Natural killer cell (primary cell): ENCODE data around the gene TBC1D22A. TPM values are rescaled to one million over a fixed set of nuclear protein-coding genes. Genes with fewer than 3 reads are reported as not detected.

Source experiments
- ATAC-seq, 3 donors: fragments of 150-1000 bp in 2 of 3; fragments of 200-7000 bp in 1 of 3; cut with Tn5 transposase; 1 replicate in 1 of 3; 2 replicates in 2 of 3; pipeline ENCODE4 v1.10.0; 2021; ENCODE audit warnings: mild to moderate bottlenecking in 2 of 3, moderate library complexity in 2 of 3
- DNase-seq, 2 donors: peaks; one replicate each; pipeline versions ENCODE4 v3.0.0 to v3.0.0-alpha.2; 2013 to 2021; ENCODE audit warnings: mixed read lengths in 1 of 2
- H3K27ac ChIP-seq: one replicate; pipeline ENCODE4 v1.5.1; 2013; ENCODE audit warnings: mild to moderate bottlenecking, low read length
- H3K27me3 ChIP-seq: one replicate; pipeline ENCODE4 v1.6.1; 2013; ENCODE audit warnings: low read length; ENCODE audit not compliant: control insufficient read depth, insufficient read depth
- H3K36me3 ChIP-seq: one replicate; pipeline ENCODE4 v1.6.1; 2013; ENCODE audit warnings: low read length; ENCODE audit not compliant: control insufficient read depth, insufficient read depth
- H3K4me1 ChIP-seq: one replicate; pipeline ENCODE4 v1.6.1; 2013; ENCODE audit warnings: low read length; ENCODE audit not compliant: control insufficient read depth, insufficient read depth
- H3K4me3 ChIP-seq: one replicate; pipeline ENCODE4 v1.5.1; 2013; ENCODE audit warnings: low read length
- H3K9me3 ChIP-seq: one replicate; pipeline ENCODE4 v1.6.1; 2013; ENCODE audit warnings: low read length; ENCODE audit not compliant: control insufficient read depth, insufficient read depth
- H3K27ac Mint-ChIP-seq, 2 donors: one replicate each; pipeline ENCODE4 v1.8.0; 2022; ENCODE audit warnings: mild to moderate bottlenecking in 2 of 2, mixed read lengths in 2 of 2, moderate library complexity in 1 of 2
- H3K27me3 Mint-ChIP-seq, 2 donors: one replicate each; pipeline ENCODE4 v1.8.0; 2022; ENCODE audit warnings: low read depth in 2 of 2, mixed read lengths in 2 of 2
- H3K36me3 Mint-ChIP-seq: one replicate; pipeline ENCODE4 v1.8.0; 2022; ENCODE audit warnings: mixed read lengths
- H3K4me1 Mint-ChIP-seq, 2 donors: one replicate each; pipeline ENCODE4 v1.8.0; 2022; ENCODE audit warnings: mixed read lengths in 2 of 2
- H3K4me3 Mint-ChIP-seq: one replicate; pipeline ENCODE4 v1.8.0; 2022; ENCODE audit warnings: mild to moderate bottlenecking, moderate library complexity, mixed read lengths
- H3K9me3 Mint-ChIP-seq, 2 donors: one replicate each; pipeline ENCODE4 v1.8.0; 2022; ENCODE audit warnings: mixed read lengths in 2 of 2
- WGBS: methylation state at CpG from one replicate; pipeline ENCODE4 v1.1.7; 2013; ENCODE audit warnings: missing lambda C conversion rate; ENCODE audit not compliant: insufficient coverage; 5-methylcytosine and 5-hydroxymethylcytosine counted together
- intact Hi-C: fragments of 100-400 bp; cut with micrococcal nuclease; formaldehyde crosslinking; loops from one replicate; pipeline ENCODE4 v1.14.2; 2022
- total RNA-seq, 4 donors: library from RNA; stranded (reverse); fragments of 120-200 nt in 1 of 4; gene quantifications; one replicate each; pipeline versions ENCODE4 v1.2.3 to v1.2.4, GENCODE V29; 2013 to 2022
- TF ChIP-seq, protein P1 (sequence below): fragments of 200-600 bp; IDR thresholded peaks from one replicate; pipeline ENCODE4 v1.8.0; 2022; ENCODE audit warnings: antibody characterized with exemption

Gene TBC1D22A
- total RNA-seq, 3 donors from 2014 or later (not counting 1 experiment from before 2014, with no cell fraction given) = 47.4 to 53.7 (median 53.2) TPM

GRCh38 chr22:47163481-47163855, 401.0 kb downstream of the TBC1D22A start:
- no peak for DNase-seq
- Mint-ChIP-seq H3K27me3 (no peaks in the 10 kb centered on the region), H3K36me3 (no peaks in the 10 kb centered on the region)

GRCh38 chr22:47163856-47164513, 401.5 kb downstream of the TBC1D22A start:
- H3K9me3 ChIP-seq = no peaks in the 10 kb centered on the region
- intact Hi-C loops = no loop called here
- peaks cover 3% of the 10 kb centered on the region for H3K36me3 ChIP-seq
- no peak for DNase-seq
- H3K36me3 Mint-ChIP-seq = no peaks in the 10 kb centered on the region
- peaks cover 6 to 10% of the 10 kb centered on the region in 2 donors for H3K4me1 Mint-ChIP-seq
- no peaks in the 10 kb centered on the region for H3K27me3 ChIP-seq
- no peak overlapping the region for H3K4me3 ChIP-seq
- H3K4me3 Mint-ChIP-seq = no peak overlapping the region
- TF ChIP-seq, protein P1, sequence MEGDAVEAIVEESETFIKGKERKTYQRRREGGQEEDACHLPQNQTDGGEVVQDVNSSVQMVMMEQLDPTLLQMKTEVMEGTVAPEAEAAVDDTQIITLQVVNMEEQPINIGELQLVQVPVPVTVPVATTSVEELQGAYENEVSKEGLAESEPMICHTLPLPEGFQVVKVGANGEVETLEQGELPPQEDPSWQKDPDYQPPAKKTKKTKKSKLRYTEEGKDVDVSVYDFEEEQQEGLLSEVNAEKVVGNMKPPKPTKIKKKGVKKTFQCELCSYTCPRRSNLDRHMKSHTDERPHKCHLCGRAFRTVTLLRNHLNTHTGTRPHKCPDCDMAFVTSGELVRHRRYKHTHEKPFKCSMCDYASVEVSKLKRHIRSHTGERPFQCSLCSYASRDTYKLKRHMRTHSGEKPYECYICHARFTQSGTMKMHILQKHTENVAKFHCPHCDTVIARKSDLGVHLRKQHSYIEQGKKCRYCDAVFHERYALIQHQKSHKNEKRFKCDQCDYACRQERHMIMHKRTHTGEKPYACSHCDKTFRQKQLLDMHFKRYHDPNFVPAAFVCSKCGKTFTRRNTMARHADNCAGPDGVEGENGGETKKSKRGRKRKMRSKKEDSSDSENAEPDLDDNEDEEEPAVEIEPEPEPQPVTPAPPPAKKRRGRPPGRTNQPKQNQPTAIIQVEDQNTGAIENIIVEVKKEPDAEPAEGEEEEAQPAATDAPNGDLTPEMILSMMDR = no peak
- ATAC-seq = no peak
- WGBS = 92% methylated on average over 22 of the region's 22 CpGs
- no peak overlapping the region for H3K27ac ChIP-seq
- H3K9me3 Mint-ChIP-seq = no peaks in the 10 kb centered on the region
- H3K27me3 Mint-ChIP-seq = no peaks in the 10 kb centered on the region
- H3K4me1 ChIP-seq = no peaks in the 10 kb centered on the region
- no peak overlapping the region for H3K27ac Mint-ChIP-seq

More at GRCh38 chr22:47163481-47163855, 401.0 kb downstream of the TBC1D22A start:
- Histone ChIP-seq H3K27me3 (no peaks in the 10 kb centered on the region), H3K36me3 (peaks cover 4% of the 10 kb centered on the region), H3K4me1 (no peaks in the 10 kb centered on the region), H3K9me3 (no peaks in the 10 kb centered on the region), H3K27ac (no peak overlapping the region), H3K4me3 (no peak overlapping the region)
- no peak overlapping the region for H3K4me3 Mint-ChIP-seq
- H3K4me1 Mint-ChIP-seq = peaks cover 6 to 10% of the 10 kb centered on the region in 2 donors
- H3K27ac Mint-ChIP-seq = no peak overlapping the region
- WGBS = 96% methylated on average over 10 of the region's 10 CpGs
- H3K9me3 Mint-ChIP-seq = no peaks in the 10 kb centered on the region
- no peak for ATAC-seq
- intact Hi-C loops = no loop called here
- TF ChIP-seq, protein P1 = no peak

GRCh38 chr22:47164514-47165337, 402.3 kb downstream of the TBC1D22A start:
- H3K36me3 Mint-ChIP-seq = no peaks in the 10 kb centered on the region
- no peak overlapping the region for H3K27ac Mint-ChIP-seq
- peaks cover 6 to 10% of the 10 kb centered on the region in 2 donors for H3K4me1 Mint-ChIP-seq
- Histone ChIP-seq H3K36me3 (peaks cover 2% of the 10 kb centered on the region), H3K4me3 (no peak overlapping the region), H3K4me1 (no peaks in the 10 kb centered on the region), H3K27ac (no peak overlapping the region), H3K27me3 (no peaks in the 10 kb centered on the region), H3K9me3 (no peaks in the 10 kb centered on the region)
- intact Hi-C loops = no loop called here
- TF ChIP-seq, protein P1 = no peak
- no peaks in the 10 kb centered on the region for H3K27me3 Mint-ChIP-seq
- WGBS = 92% methylated on average over 28 of the region's 28 CpGs
- H3K4me3 Mint-ChIP-seq = no peak overlapping the region
- H3K9me3 Mint-ChIP-seq = no peaks in the 10 kb centered on the region
- DNase-seq = no peak
- no peak for ATAC-seq
